ENCODE data around the gene TEX13B.

DNA sequence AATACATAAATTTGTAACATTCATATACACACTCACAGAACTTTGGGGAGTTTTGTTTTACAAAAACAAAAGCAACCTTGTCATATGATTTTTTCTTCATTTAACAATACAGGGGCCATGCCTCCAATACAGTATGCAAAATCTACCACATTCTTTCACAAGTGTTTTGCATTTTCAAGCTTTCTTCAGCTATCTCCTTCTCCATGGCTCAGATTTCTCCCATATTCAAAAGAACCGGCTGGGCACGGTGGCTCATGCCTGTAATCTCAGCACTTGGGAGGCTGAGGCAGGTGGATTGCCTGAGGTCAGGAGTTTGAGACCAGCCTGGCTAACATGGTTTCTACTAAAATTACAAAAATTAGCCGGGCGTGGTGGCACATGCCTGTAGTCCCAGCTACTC is 4.1 kb downstream of the TEX13B start:
- TF ChIP-seq, protein P1, sequence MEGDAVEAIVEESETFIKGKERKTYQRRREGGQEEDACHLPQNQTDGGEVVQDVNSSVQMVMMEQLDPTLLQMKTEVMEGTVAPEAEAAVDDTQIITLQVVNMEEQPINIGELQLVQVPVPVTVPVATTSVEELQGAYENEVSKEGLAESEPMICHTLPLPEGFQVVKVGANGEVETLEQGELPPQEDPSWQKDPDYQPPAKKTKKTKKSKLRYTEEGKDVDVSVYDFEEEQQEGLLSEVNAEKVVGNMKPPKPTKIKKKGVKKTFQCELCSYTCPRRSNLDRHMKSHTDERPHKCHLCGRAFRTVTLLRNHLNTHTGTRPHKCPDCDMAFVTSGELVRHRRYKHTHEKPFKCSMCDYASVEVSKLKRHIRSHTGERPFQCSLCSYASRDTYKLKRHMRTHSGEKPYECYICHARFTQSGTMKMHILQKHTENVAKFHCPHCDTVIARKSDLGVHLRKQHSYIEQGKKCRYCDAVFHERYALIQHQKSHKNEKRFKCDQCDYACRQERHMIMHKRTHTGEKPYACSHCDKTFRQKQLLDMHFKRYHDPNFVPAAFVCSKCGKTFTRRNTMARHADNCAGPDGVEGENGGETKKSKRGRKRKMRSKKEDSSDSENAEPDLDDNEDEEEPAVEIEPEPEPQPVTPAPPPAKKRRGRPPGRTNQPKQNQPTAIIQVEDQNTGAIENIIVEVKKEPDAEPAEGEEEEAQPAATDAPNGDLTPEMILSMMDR (IDR thresholded peaks at IDR 0.05) = no peak
- no peak for TF ChIP-seq POLR2AphosphoS5 (IDR thresholded peaks at IDR 0.05)
- no peak for TF ChIP-seq POLR2A (IDR thresholded peaks at IDR 0.05)
